Vagina (tissue), 2 donors: ENCODE measurements around the gene B4GALT5. TPM values are rescaled to one million over a fixed set of nuclear protein-coding genes. Genes with fewer than 3 reads are reported as not detected.
A peak's percentile ranks its signal among the peaks of the same experiment; 100 is the strongest.

Experiments
- DNase-seq, 2 donors: peaks; one replicate each; pipeline ENCODE4 v3.0.0-alpha.2; 2017; ENCODE audit errors: extremely low spot score in 2 of 2
- H3K27ac ChIP-seq: fragments of 200-600 bp; sonication (generic); one replicate; pipeline ENCODE4 v1.5.1; 2019
- H3K27me3 ChIP-seq: fragments of 200-600 bp; sonication (generic); one replicate; pipeline ENCODE4 v1.5.1; 2019
- H3K36me3 ChIP-seq, 2 donors: fragments of 200-600 bp; sonication (generic); one replicate each; pipeline ENCODE4 v1.5.1; 2017 to 2019
- H3K4me1 ChIP-seq: fragments of 200-600 bp; sonication (generic); one replicate; pipeline ENCODE4 v1.5.1; 2019
- H3K4me3 ChIP-seq, 2 donors: fragments of 200-600 bp; sonication (generic); 1 replicate in 1 of 2; 2 replicates in 1 of 2; pipeline ENCODE4 v1.5.1; 2016 to 2019
- H3K9me3 ChIP-seq: fragments of 200-600 bp; sonication (generic); one replicate; pipeline ENCODE4 v1.5.1; 2019
- POLR2A ChIP-seq, 2 donors: fragments of 450-650 bp; IDR thresholded peaks; one replicate each; pipeline ENCODE4 v1.6.1; 2017; ENCODE audit warnings: antibody characterized with exemption in 2 of 2, mild to moderate bottlenecking in 2 of 2, moderate library complexity in 2 of 2
- POLR2AphosphoS5 ChIP-seq, 2 donors: sonication (generic); formaldehyde crosslinking; IDR thresholded peaks; one replicate each; pipeline ENCODE4 v1.9.0; 2017; ENCODE audit warnings: antibody characterized with exemption in 2 of 2, mild to moderate bottlenecking in 2 of 2, low read depth in 1 of 2; ENCODE audit not compliant: insufficient read depth in 1 of 2
- intact Hi-C: fragments of 100-400 bp; cut with DNase I; formaldehyde crosslinking; loops from one replicate; pipeline ENCODE4 v1.15.1; 2023
- total RNA-seq: library from RNA; depleted of rRNA; stranded (reverse); fragments of >200 nt; gene quantifications from one replicate; pipeline ENCODE4 v1.2.3, GENCODE V29; 2016
- TF ChIP-seq, protein P1 (sequence below), 3 experiments: fragments of 450-650 bp in 2 of 3; fragments of 200-600 bp in 1 of 3; sonication (generic) in 1 of 3; IDR thresholded peaks; one replicate each; pipeline ENCODE4 v1.5.1; 2017 to 2019; ENCODE audit warnings: antibody characterized with exemption in 3 of 3, mild to moderate bottlenecking in 2 of 3, moderate library complexity in 2 of 3

B4GALT5 gene
- total RNA-seq, 1 donor from 2014 or later = 17.9 TPM

DNA sequence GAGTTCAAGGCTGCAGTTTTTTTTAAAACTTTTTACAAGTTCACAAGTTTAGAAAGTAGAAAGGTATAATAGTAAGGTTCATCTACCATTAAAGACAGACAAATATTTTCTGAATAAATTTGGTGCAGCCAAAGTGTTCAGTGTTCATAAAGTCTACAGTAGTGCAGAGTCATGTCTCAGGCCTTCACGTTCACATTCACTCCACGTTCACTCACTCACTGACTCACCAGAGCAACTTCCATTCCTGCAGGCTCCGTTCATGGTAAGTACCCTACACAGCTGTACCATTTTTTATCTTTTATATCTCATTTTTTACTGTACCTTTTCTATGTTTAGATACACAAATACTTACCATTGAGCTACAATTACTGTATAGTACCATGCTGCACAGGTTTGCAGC, 67.6 kb downstream of the B4GALT5 start:
- Histone ChIP-seq H3K36me3 (peaks cover 0 to 60% of the 10 kb centered on the region in 2 donors), H3K27me3 (no peaks in the 10 kb centered on the region), H3K4me3 (no peak overlapping the region), H3K27ac (no peak overlapping the region), H3K9me3 (no peaks in the 10 kb centered on the region), H3K4me1 (peaks cover 13% of the 10 kb centered on the region)
- DNase-seq = no peak
- intact Hi-C loops = no loop called here
- TF ChIP-seq POLR2AphosphoS5 (IDR thresholded peaks at IDR 0.05; ENCODE audit: insufficient read depth in 1 of 2, low read depth in 1 of 2) (no peak), POLR2A (IDR thresholded peaks at IDR 0.05) (no peak)
- TF ChIP-seq, protein P1, sequence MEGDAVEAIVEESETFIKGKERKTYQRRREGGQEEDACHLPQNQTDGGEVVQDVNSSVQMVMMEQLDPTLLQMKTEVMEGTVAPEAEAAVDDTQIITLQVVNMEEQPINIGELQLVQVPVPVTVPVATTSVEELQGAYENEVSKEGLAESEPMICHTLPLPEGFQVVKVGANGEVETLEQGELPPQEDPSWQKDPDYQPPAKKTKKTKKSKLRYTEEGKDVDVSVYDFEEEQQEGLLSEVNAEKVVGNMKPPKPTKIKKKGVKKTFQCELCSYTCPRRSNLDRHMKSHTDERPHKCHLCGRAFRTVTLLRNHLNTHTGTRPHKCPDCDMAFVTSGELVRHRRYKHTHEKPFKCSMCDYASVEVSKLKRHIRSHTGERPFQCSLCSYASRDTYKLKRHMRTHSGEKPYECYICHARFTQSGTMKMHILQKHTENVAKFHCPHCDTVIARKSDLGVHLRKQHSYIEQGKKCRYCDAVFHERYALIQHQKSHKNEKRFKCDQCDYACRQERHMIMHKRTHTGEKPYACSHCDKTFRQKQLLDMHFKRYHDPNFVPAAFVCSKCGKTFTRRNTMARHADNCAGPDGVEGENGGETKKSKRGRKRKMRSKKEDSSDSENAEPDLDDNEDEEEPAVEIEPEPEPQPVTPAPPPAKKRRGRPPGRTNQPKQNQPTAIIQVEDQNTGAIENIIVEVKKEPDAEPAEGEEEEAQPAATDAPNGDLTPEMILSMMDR (IDR thresholded peaks at IDR 0.05) = no peak

DNA sequence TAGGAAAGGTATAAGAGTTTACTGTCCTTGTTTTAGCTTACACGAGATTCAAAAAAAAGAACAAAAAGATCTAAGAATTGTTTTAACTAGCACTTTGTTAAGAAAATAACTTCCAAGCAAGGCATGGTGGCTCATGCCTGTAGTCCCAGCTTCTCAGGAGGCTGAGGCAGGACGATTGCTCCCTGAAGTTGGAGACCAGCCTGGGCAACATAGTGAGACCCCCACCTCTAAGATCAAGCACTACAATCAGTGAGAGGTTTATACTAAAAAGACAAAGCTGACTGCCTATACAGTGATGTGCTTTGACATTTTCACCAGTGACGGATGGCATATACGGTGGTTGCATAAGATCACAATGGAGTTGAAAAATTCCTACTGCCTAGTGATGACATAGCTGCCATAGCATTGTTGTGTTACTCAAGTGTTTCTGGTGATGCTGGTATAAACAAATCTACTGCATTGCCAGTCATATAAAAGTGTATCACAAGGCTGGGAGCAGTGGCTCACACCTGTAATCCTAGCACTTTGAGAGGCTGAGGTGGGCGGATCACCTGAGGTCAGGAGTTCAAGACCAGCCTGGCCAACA, 68.6 kb downstream of the B4GALT5 start:
- Histone ChIP-seq H3K36me3 (peaks cover 0 to 69% of the 10 kb centered on the region in 2 donors), H3K9me3 (no peaks in the 10 kb centered on the region), H3K27ac (no peak overlapping the region), H3K4me3 (no peak overlapping the region), H3K4me1 (peaks cover 13% of the 10 kb centered on the region), H3K27me3 (no peaks in the 10 kb centered on the region)
- no peak for DNase-seq
- intact Hi-C loops = no loop called here
- TF ChIP-seq POLR2AphosphoS5 (IDR thresholded peaks at IDR 0.05; ENCODE audit: insufficient read depth in 1 of 2, low read depth in 1 of 2) (no peak), POLR2A (IDR thresholded peaks at IDR 0.05) (no peak)
- TF ChIP-seq, protein P1 (IDR thresholded peaks at IDR 0.05) = no peak

DNA sequence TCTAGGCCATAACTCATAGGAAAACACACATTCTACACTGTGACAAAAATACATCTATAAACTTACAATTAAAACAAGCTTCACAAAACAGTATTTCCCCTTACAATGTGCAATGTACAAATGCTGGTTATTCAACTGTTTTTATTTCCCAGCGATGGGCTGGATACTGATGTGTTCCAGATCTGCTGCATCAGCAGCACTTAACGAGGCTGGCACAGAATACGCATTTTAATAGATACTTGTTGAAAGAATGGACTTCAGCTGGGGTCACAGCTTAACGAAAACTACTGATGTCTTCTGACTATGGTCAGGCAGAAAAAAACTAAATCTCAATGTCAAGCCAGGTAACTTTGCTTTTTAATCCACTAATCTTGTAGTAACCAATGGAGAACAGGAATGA, 70.9 kb downstream of the B4GALT5 start:
- Histone ChIP-seq H3K9me3 (no peaks in the 10 kb centered on the region), H3K4me3 (no peak overlapping the region), H3K36me3 (peaks cover 0 to 64% of the 10 kb centered on the region in 2 donors), H3K4me1 (peaks cover 13% of the 10 kb centered on the region), H3K27me3 (no peaks in the 10 kb centered on the region), H3K27ac (no peak overlapping the region)
- intact Hi-C loops = no loop called here
- no peak for TF ChIP-seq POLR2A (IDR thresholded peaks at IDR 0.05)
- TF ChIP-seq POLR2AphosphoS5 (IDR thresholded peaks at IDR 0.05; ENCODE audit: insufficient read depth in 1 of 2, low read depth in 1 of 2) = no peak
- TF ChIP-seq, protein P1 (IDR thresholded peaks at IDR 0.05) = no peak
- no peak for DNase-seq

DNA sequence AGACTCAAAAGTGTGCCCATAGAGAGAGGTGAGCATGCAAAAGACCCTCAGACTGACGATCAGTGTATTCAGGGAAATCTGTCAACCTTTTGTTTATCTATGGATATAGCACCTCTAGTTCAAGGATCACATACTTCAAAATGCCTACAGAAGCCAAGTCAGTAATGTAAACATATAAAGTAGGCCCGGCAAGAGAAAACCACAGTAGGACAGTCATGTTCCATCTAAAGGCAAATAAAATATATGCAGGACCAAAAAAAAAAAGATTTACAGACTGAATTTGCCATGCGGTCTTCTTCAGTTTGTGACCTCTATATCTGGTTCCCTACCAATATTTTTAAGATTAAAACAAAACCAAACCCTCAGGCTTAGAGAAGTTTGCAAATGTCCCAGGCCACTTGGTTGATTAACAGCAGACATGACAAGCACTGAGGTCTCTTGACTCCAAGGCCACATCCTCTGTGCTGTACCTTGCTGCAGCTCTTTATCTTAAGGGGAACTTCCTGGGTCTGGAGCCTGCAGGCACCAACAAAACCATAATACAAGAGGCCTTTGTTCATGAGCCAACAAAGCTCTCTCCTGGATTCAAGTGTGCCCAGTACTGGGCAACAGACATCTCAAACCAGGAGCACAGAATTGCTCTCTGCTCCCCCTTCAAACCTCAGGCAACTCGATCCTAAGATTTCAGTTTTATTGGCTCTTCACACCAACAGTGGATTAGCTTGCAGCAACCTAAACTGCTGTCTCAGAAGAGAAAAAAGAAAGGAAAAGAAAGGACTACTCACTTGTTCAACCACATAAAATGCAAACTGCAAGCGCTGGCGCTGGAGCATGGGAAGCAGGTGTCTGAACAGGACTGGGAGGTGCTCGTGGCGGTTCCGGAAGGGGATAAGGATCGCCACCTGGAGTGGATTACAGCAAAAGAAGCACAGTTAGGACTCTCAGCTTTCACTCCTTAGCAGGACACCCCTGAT, 71.7 kb downstream of the B4GALT5 start:
- Histone ChIP-seq H3K27ac (peak overlapping the region; percentile 22), H3K36me3 (peaks cover 0 to 61% of the 10 kb centered on the region in 2 donors), H3K4me3 (no peak overlapping the region), H3K9me3 (no peaks in the 10 kb centered on the region), H3K4me1 (peaks cover 13% of the 10 kb centered on the region), H3K27me3 (no peaks in the 10 kb centered on the region)
- intact Hi-C loops = no loop called here
- TF ChIP-seq POLR2A (IDR thresholded peaks at IDR 0.05) (no peak), POLR2AphosphoS5 (IDR thresholded peaks at IDR 0.05; ENCODE audit: insufficient read depth in 1 of 2, low read depth in 1 of 2) (no peak)
- TF ChIP-seq, protein P1 (IDR thresholded peaks at IDR 0.05) = no peak
- no peak for DNase-seq
